Mammary epithelial cell (primary cell): ENCODE measurements around the gene POP7.

Experiments used
- EZH2 ChIP-seq: IDR thresholded peaks from 2 replicates; pipeline ENCODE4 v1.6.1; 2012; ENCODE audit warnings: low read length, inconsistent platforms, borderline replicate concordance
- TF ChIP-seq, protein P1 (sequence below), 2 donors: IDR thresholded peaks in 1 of 2; conservative IDR thresholded peaks in 1 of 2; 2 replicates each; pipeline ENCODE4 v1.5.1; 2011 to 2012; ENCODE audit warnings: inconsistent platforms in 2 of 2, low read length in 2 of 2, mild to moderate bottlenecking in 2 of 2, control low read depth in 1 of 2, low read depth in 1 of 2; ENCODE audit not compliant: insufficient read depth in 1 of 2; ENCODE audit errors: extremely low read depth in 1 of 2

DNA sequence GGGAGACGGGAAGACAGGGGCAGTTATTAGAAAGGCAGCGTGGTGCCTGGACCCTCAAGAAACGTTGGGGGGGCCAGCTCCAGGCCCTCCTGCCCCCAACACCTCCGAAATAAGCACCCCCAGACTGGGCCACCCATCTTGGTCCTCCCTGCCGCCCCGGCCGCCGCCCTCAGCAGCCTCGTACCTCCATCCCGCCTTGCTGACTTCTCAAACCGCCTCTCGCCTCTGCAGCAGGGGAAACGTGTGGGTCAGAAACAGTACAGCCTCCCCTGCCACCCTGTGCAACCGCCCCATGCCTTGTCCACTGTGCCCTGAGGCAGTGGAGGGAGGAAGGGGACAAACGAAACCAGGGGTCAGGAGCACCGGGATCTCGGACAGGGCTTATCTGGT is 19.1 kb upstream of the POP7 start:
- TF ChIP-seq, protein P1, sequence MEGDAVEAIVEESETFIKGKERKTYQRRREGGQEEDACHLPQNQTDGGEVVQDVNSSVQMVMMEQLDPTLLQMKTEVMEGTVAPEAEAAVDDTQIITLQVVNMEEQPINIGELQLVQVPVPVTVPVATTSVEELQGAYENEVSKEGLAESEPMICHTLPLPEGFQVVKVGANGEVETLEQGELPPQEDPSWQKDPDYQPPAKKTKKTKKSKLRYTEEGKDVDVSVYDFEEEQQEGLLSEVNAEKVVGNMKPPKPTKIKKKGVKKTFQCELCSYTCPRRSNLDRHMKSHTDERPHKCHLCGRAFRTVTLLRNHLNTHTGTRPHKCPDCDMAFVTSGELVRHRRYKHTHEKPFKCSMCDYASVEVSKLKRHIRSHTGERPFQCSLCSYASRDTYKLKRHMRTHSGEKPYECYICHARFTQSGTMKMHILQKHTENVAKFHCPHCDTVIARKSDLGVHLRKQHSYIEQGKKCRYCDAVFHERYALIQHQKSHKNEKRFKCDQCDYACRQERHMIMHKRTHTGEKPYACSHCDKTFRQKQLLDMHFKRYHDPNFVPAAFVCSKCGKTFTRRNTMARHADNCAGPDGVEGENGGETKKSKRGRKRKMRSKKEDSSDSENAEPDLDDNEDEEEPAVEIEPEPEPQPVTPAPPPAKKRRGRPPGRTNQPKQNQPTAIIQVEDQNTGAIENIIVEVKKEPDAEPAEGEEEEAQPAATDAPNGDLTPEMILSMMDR (conservative IDR thresholded peaks at IDR 0.05 in 1 of 2, IDR thresholded peaks at IDR 0.05 in 1 of 2; ENCODE audit: extremely low read depth in 1 of 2, insufficient read depth in 1 of 2, low read depth in 1 of 2, low read length in 2 of 2), result no peak
- TF ChIP-seq EZH2, result no peak
